GM20431 (cell line): ENCODE measurements around the gene TMEM150C.

ENCODE experiments used
- in situ Hi-C: fragments of 300-500 bp; cut with MseI, MboI; formaldehyde crosslinking; loops from one replicate; pipeline ENCODE4 v1.15.0; 2020; ENCODE audit warnings: low sequenced_read_pairs; ENCODE audit not compliant: unreplicated experiment

The TMEM150C gene

DNA sequence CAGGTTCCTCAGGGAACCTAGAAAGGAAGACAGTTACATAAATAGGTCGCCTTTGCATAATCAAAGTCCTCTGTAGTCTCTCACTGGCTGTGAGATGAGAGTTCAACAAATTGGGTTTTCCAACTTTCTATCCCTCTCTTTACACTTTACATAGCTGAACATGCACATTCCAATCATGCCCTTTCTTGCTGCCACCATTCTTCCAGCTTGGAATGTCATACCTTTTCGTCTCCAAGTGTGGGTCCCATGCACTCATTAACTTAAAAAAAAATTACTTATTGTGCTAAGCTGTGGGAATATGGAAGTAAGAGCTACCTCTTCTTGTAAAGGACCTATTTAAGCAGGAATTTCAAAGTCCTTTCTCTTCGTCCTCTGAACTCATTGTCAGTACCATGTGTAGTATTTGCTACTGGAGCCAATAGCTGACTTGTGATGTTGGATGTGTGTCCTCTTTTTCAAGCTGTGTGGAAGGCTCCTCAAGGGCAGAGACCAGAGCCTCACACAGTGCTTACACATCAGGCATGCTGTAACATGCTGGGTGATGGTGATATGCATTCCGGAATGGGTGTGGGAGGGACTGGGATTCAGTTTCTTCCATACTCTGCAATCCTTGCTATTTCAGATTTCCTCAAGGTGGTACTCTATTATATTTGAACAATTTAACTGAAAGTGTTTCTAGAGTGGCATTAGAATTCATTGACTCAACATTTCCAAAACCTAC lies 124.3 kb downstream of the TMEM150C start:
- in situ Hi-C loops = no loop called here

DNA sequence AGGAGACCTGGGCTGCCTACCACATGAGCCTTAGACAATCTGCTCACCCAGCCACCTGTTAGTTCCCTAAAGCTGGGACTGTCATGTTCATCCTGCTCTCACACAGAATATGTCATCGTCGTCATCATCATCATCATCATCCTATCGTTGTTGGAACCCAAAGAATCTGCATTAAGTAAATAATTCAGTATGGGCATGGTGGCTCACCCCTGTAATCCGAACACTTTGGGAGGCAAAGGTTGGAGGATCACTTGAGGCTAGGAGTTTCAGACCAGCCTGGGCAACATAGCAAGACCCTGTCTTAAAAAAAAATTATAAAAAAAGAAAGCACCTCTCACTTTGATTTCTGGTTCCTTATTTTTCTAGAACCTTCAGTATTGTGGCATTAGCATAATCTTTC lies 125.0 kb downstream of the TMEM150C start:
- in situ Hi-C loops = no loop called here

DNA sequence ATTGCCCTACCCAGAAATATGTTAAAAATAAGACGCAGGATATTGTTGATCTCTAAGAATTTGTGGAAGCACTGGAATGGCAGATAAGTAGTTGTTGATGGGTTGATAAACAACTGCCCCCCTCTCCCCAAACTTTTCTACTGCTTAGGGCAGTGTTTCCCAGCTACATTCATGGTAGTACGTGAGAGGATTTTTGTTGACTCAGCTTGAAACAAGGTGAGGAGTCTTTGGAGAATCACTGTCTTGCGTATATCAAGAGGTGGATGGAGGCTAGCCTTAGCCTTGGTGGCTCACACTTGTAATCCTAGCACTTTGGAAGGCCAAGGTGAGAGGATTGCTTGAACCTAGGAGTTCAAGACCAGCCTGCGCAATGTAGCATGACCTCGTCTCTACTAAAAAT lies 125.7 kb downstream of the TMEM150C start:
- in situ Hi-C loops = no loop called here

DNA sequence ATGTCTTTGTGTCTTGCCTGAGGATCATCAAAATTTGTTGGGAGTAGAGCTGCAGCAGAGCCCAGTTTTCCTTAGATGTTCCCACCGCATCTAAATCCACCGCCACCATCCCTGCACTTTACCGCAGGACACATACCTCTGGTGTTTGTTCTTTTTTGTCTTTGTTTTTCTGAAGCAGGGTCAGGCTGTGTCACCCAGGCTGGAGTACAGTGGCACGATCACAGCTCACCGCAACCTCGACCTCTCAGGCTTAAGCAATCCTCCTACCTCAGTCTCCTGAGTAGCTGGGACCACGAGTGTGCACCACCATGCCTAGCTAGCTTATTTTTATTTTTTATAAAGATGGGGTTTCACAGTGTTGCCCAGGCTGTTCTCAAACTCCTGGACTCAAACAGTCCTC lies 126.8 kb downstream of the TMEM150C start:
- in situ Hi-C loops = no loop called here

DNA sequence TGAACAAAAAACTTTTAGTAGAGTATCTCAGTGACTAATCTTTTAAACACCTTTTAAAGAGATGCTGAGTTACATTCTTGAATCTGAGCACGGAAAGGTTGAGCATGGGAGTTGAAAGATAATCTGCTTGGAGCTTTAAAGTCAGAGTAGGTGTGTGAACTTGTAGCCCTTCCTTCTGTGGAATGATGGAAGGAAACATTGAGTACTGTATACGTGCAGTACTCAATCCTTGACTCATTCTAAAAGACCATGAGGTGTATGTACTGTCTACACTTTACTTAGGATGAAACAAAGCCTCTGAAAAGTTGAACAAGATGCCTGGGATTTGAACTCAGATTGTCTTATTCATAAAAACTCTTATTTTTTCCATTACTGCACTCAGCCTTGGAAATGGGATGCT lies 128.0 kb downstream of the TMEM150C start:
- in situ Hi-C loops = no loop called here
